ENCODE measurements around the gene NEU3.
A peak's percentile ranks its signal among the peaks of the same experiment; 100 is the strongest.

The NEU3 gene, protein sequence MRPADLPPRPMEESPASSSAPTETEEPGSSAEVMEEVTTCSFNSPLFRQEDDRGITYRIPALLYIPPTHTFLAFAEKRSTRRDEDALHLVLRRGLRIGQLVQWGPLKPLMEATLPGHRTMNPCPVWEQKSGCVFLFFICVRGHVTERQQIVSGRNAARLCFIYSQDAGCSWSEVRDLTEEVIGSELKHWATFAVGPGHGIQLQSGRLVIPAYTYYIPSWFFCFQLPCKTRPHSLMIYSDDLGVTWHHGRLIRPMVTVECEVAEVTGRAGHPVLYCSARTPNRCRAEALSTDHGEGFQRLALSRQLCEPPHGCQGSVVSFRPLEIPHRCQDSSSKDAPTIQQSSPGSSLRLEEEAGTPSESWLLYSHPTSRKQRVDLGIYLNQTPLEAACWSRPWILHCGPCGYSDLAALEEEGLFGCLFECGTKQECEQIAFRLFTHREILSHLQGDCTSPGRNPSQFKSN

GRCh38 chr11:74988541-74989259, at the start of gene NEU3:
Gene NEU3 (plus strand): TSS chr11:74988933. CDS start chr11:74989061, 128 bp downstream.
- no peak for TF ChIP-seq CTCF (IDR thresholded peaks at IDR 0.05; ENCODE audit: low read length, missing control alignments)
- peak within 1 kb of the TSS; percentile 81 for H3K4me3 ChIP-seq (replicated peaks; ENCODE audit: low read depth, low read length)
- peak; percentile 70 for DNase-seq (ENCODE audit: low read depth)

DNA sequence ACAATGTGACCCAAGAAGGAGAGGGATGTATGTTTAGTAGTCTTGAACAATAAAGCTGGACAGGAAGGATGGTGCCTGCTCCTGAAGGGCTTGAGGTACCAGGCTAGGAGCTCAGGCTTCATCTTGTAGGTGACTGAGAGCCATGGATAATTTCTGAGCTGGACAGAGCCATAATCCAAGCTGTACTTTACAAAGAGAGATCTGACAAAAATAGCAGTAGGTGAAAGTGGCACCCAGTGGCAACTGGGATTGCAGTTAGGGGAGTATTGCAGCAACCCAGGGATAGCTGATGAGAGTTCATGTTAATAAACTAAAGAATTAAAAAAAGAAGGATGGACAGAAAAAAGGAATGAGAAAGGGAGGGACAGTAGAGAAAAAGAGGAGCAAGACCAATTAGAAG, 47.2 kb upstream of the NEU3 start:
- no peak for DNase-seq (ENCODE audit: low read depth)
- H3K4me3 ChIP-seq (replicated peaks; ENCODE audit: low read depth, low read length), result no peak overlapping the region
- no peak for TF ChIP-seq CTCF (IDR thresholded peaks at IDR 0.05; ENCODE audit: low read length, missing control alignments)

- no peak for DNase-seq (ENCODE audit: low read depth)
- H3K4me3 ChIP-seq (replicated peaks; ENCODE audit: low read depth, low read length), result no peak overlapping the region
- no peak for TF ChIP-seq CTCF (IDR thresholded peaks at IDR 0.05; ENCODE audit: low read length, missing control alignments)
These were observed 46.5 kb upstream of the NEU3 start for GRCh38 chr11:74942073-74942759.

DNA sequence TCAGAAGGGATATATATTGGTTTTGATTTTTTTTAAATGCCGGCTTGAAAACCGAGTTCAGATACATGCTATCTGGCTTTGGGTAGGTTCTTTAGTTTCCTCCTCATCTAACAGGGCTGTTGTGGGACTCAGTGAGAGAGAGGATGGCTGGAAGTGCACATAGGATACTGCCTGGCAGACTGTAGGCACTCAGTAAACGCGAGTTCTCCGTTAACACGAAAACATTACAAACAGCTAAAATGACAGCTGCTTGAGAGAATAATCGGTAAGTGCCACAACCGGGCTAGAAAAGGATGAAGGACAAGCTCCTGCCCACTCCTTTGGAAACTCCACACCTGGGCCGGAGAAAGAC, 40.2 kb upstream of the NEU3 start:
- TF ChIP-seq CTCF (IDR thresholded peaks at IDR 0.05; ENCODE audit: low read length, missing control alignments), result no peak
- peak overlapping the region; percentile 97 for H3K4me3 ChIP-seq (replicated peaks; ENCODE audit: low read depth, low read length)
- DNase-seq (ENCODE audit: low read depth), result peak; percentile 30

- peak within 1 kb of the TSS; percentile 97 for H3K4me3 ChIP-seq (replicated peaks; ENCODE audit: low read depth, low read length)
- TF ChIP-seq CTCF (IDR thresholded peaks at IDR 0.05; ENCODE audit: low read length, missing control alignments), result no peak
- peak; percentile 99 for DNase-seq (ENCODE audit: low read depth)
These were observed 39.6 kb upstream of the NEU3 start, which contains the start of the genes SPCS2 and XRRA1 for GRCh38 chr11:74948898-74949752. Gene SPCS2 (plus strand): TSS chr11:74949266. CDS start chr11:74949286, 20 bp downstream. Gene XRRA1 (minus strand): TSS chr11:74949091. CDS start chr11:74940878, 8,213 bp downstream.

DNA sequence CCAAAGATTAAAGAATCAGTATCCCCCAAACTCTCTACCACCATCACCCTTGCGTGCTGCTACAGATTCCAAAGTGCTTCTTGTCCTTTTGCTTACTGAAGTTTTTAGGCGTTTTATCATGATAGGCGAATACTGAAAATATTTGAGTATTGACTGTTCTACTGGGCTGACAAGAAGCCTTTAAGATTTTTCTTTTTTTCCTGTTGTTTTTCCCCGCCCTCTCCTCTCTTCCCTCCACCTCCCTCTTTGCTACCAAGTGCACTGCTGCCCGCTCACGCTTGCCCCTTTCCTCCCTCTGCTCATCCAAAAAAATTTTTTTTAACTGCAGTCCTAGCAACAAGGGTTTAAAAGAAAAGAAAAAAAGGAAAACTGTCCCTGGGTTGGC, 39.0 kb upstream of the NEU3 start:
- peak overlapping the region; percentile 97 for H3K4me3 ChIP-seq (replicated peaks; ENCODE audit: low read depth, low read length)
- no peak for TF ChIP-seq CTCF (IDR thresholded peaks at IDR 0.05; ENCODE audit: low read length, missing control alignments)
- no peak for DNase-seq (ENCODE audit: low read depth)
